GM12878 (cell line): Measurements from ENCODE around the gene MRPL49. TPM values are rescaled to one million over a fixed set of nuclear protein-coding genes. Genes with fewer than 3 reads are reported as not detected.

Experiments used
- ATAC-seq: fragments of 200-7000 bp; cut with Tn5 transposase; 3 replicates; pipeline ENCODE4 v1.9.1; 2020; ENCODE audit warnings: mild to moderate bottlenecking, moderate library complexity
- BruUV-seq: library from RNA; stranded (reverse); fragments of 400-500 nt; replicated peaks from 2 replicates; lab custom pipeline; 2021; lab: Mats Ljungman, UMichigan
- CTCF ChIA-PET: fragments of 300-600 bp; sonication (Branson Sonifier 250); formaldehyde crosslinking; extraction: SDS; loops from one replicate; lab custom pipeline; 2021; ENCODE audit warnings: inconsistent platforms; lab: Yijun Ruan, JAX
- POLR2A ChIA-PET: fragments of 350-600 bp; formaldehyde crosslinking; extraction: SDS; loops from one replicate; lab custom pipeline; 2021; ENCODE audit warnings: inconsistent platforms; lab: Charles Lee
- RAD21 ChIA-PET: fragments of 300-600 bp; sonication (Branson Sonifier 250); formaldehyde crosslinking; loops from one replicate; lab custom pipeline; 2023; ENCODE audit warnings: antibody characterized with exemption; ENCODE audit not compliant: unreplicated experiment; lab: Charles Lee
- SMC1A ChIA-PET: fragments of 300-600 bp; sonication (Branson Sonifier 250); formaldehyde crosslinking; loops from one replicate; lab custom pipeline; 2023; ENCODE audit not compliant: unreplicated experiment, uncharacterized antibody; lab: Charles Lee
- DNase-seq: peaks from one replicate; pipeline ENCODE4 v3.0.0-alpha.2; 2011; ENCODE audit warnings: low read depth, low spot score
- FAIRE-seq: peaks from 3 replicates; lab custom pipeline; 2011; peaks lifted over from hg19 to GRCh38; lab: Jason Lieb, UNC
- H2AFZ ChIP-seq: 2 replicates; pipeline ENCODE4 v1.6.0; 2011; ENCODE audit warnings: low read depth, low read length, control low read depth; ENCODE audit not compliant: control insufficient read depth
- H3K27ac ChIP-seq: 2 replicates; pipeline ENCODE4 v1.5.1; 2011; ENCODE audit warnings: control low read depth; ENCODE audit not compliant: control insufficient read depth, insufficient read depth
- H3K27me3 ChIP-seq, 2 experiments: replicated peaks in 1 of 2; 2 replicates each; pipeline versions ENCODE4 v1.6.0 to v1.6.1; 2011; ENCODE audit warnings: low read length in 1 of 2; ENCODE audit not compliant: control insufficient read depth in 2 of 2, insufficient read depth in 2 of 2
- H3K36me3 ChIP-seq, 2 experiments: 2 replicates each; pipeline ENCODE4 v1.5.1; 2011; ENCODE audit warnings: low read length in 1 of 2; ENCODE audit not compliant: control insufficient read depth in 2 of 2, insufficient read depth in 2 of 2
- H3K4me1 ChIP-seq: 2 replicates; pipeline ENCODE4 v1.6.1; 2011; ENCODE audit warnings: mild to moderate bottlenecking, low read length, moderate library complexity, mixed read lengths; ENCODE audit not compliant: control insufficient read depth, insufficient read depth
- H3K4me2 ChIP-seq: 2 replicates; pipeline ENCODE4 v1.6.0; 2011; ENCODE audit warnings: control low read depth; ENCODE audit not compliant: control insufficient read depth, insufficient read depth
- H3K4me3 ChIP-seq: fragments of 200-600 bp; sonication (generic); 2 replicates; pipeline ENCODE4 v1.5.1; 2016
- H3K79me2 ChIP-seq: 2 replicates; pipeline ENCODE4 v1.6.0; 2011; ENCODE audit warnings: low read length; ENCODE audit not compliant: control insufficient read depth, insufficient read depth
- H3K9ac ChIP-seq: 2 replicates; pipeline ENCODE4 v1.8.0; 2011; ENCODE audit warnings: low read length, control low read depth, mixed read lengths; ENCODE audit not compliant: control insufficient read depth, insufficient read depth
- H3K9me3 ChIP-seq: replicated peaks from 3 replicates; pipeline ENCODE4 v1.5.1; 2011; ENCODE audit warnings: mild to moderate bottlenecking, low read length; ENCODE audit not compliant: control insufficient read depth, insufficient read depth
- H4K20me1 ChIP-seq: 2 replicates; pipeline ENCODE4 v1.6.0; 2011; ENCODE audit not compliant: control insufficient read depth, insufficient read depth
- BMI1 ChIP-seq: fragments of 450-650 bp; IDR thresholded peaks from 2 replicates; pipeline ENCODE4 v1.6.1; 2016; ENCODE audit warnings: mild to moderate bottlenecking, moderate library complexity, borderline replicate concordance
- CBX3 ChIP-seq: fragments of 200-600 bp; sonication (generic); IDR thresholded peaks from 2 replicates; pipeline ENCODE4 v1.6.1; 2016; ENCODE audit warnings: low read depth, borderline replicate concordance
- HDAC2 ChIP-seq: fragments of 200-600 bp; sonication (generic); IDR thresholded peaks from 2 replicates; pipeline ENCODE4 v1.6.1; 2017
- HDAC6 ChIP-seq: fragments of 200-600 bp; sonication (generic); IDR thresholded peaks from one replicate; pipeline ENCODE4 v1.8.0; 2017; ENCODE audit warnings: antibody characterized with exemption; ENCODE audit not compliant: unreplicated experiment
- KAT2A ChIP-seq: conservative IDR thresholded peaks from 2 replicates; pipeline ENCODE4 v1.6.1; 2011; ENCODE audit warnings: low read depth, low read length; ENCODE audit not compliant: control insufficient read depth
- KLF5 ChIP-seq: fragments of 450-650 bp; IDR thresholded peaks from 2 replicates; pipeline ENCODE4 v1.6.1; 2014; ENCODE audit warnings: mild to moderate bottlenecking; ENCODE audit not compliant: partially characterized antibody
- POLR2A ChIP-seq: IDR thresholded peaks from 2 replicates; pipeline ENCODE4 v1.6.1; 2011; ENCODE audit warnings: low read depth, mild to moderate bottlenecking, low read length
- POU2F2 ChIP-seq: IDR thresholded peaks from 3 replicates; pipeline ENCODE4 v1.6.1; 2011; ENCODE audit warnings: low read depth, mild to moderate bottlenecking, low read length, borderline replicate concordance
- RB1 ChIP-seq: fragments of 450-650 bp; formaldehyde crosslinking; IDR thresholded peaks from 2 replicates; pipeline ENCODE4 v1.6.1; 2017; ENCODE audit warnings: mild to moderate bottlenecking, borderline replicate concordance
- SMAD5 ChIP-seq: IDR thresholded peaks from 2 replicates; pipeline ENCODE4 v1.6.1; 2016; ENCODE audit warnings: antibody characterized with exemption, low read depth
- SP1 ChIP-seq: IDR thresholded peaks from one replicate; pipeline ENCODE4 v1.6.1; 2011; ENCODE audit warnings: low read depth, low read length
- TCF12 ChIP-seq: IDR thresholded peaks from 2 replicates; pipeline ENCODE4 v1.6.1; 2011; ENCODE audit warnings: low read depth, mild to moderate bottlenecking, low read length
- ZBED1 ChIP-seq: IDR thresholded peaks from 2 replicates; pipeline ENCODE4 v1.6.1; 2016; ENCODE audit warnings: borderline replicate concordance
- ZNF274 ChIP-seq: IDR thresholded peaks from one replicate; pipeline ENCODE4 v1.8.0; 2011; ENCODE audit not compliant: insufficient read length, insufficient read depth
- WGBS: methylation state at CpG from one replicate; pipeline ENCODE4 v1.1.6; 2016; ENCODE audit warnings: low lambda C conversion rate; ENCODE audit not compliant: insufficient replicate concordance, insufficient coverage; ENCODE audit errors: missing lambda C conversion rate; 5-methylcytosine and 5-hydroxymethylcytosine counted together
- in situ Hi-C: fragments of 300-500 bp; cut with MboI; formaldehyde crosslinking; loops from 9 replicates; pipeline ENCODE4 v1.14.3; 2018; ENCODE audit warnings: mixed read lengths
- intact Hi-C: fragments of 100-400 bp; cut with micrococcal nuclease; formaldehyde crosslinking; loops from one replicate; pipeline ENCODE4 v1.14.2; 2022; ENCODE audit not compliant: unreplicated experiment
- polyA plus RNA-seq, 11 experiments: library from polyadenylated mRNA; depleted of rRNA in 4 of 11; unstranded in 6 of 11; stranded (reverse) in 5 of 11; fragments of >200 nt; fragmentation: Nextera tagmentation in 4 of 11; fragmentation: Illumina TruSeq in 1 of 11; extraction: Ambion mirVana in 4 of 11; extraction: Trizol in 1 of 11; gene quantifications; 1 replicate in 1 of 11; 2 replicates in 10 of 11; pipeline versions ENCODE4 v1.2.1 to v1.2.3, GENCODE V29; 2011 to 2016; ENCODE audit warnings: inconsistent platforms in 2 of 11, missing spikeins in 2 of 11, low read depth in 1 of 11
- total RNA-seq, 4 experiments: library from RNA; depleted of rRNA in 3 of 4; stranded (reverse); fragments of >200 nt in 3 of 4; fragmentation: Illumina TruSeq in 1 of 4; extraction: Trizol in 1 of 4; gene quantifications; 2 replicates each; pipeline versions ENCODE4 v1.2.1 to v1.2.3, GENCODE V29; 2013 to 2021
- TF ChIP-seq, protein P1 (sequence below): IDR thresholded peaks from 2 replicates; pipeline ENCODE4 v1.6.1; 2012; ENCODE audit warnings: low read length, inconsistent platforms
- TF ChIP-seq, protein P2 (sequence below): fragments of 450-650 bp; formaldehyde crosslinking; IDR thresholded peaks from 2 replicates; pipeline ENCODE4 v1.4.0; 2022; ENCODE audit warnings: mild to moderate bottlenecking, moderate library complexity

The MRPL49 gene
- total and polyA plus RNA-seq, 10 of the 15 experiments (the other 5 are each of a cell fraction or from before 2014, with no cell fraction given), result 42.0 to 116 (median 71.7) TPM

DNA sequence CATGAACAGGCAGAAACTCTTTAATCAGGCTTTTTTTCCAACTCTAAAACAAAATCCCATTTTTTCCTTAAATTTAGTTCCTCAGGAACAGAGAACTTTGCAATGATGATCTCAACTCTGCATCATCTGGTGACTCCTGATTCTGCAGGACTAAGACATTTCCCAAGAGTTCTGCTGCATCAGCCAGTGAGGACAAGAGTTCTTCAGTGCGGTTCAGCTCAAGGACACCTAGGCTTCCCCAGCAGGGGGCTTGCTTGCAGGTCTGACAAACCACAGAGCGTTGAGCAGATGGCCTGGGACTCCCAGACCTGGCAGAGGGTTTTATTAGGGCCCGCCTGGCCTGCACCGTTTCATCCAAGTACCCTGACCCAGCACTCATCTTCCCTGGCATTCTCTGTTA lies 44.7 kb upstream of the MRPL49 start:
- DNase-seq, result no peak
- in situ Hi-C loops (no loop called here), intact Hi-C loops (loop anchor here (5.0 kb wide), 1 partner anchor 35 kb away; the partner anchor contains the start of gene SAC3D1)
- Histone ChIP-seq H3K79me2 (peaks cover 42% of the 10 kb centered on the region), H3K4me2 (no peak overlapping the region), H3K27me3 (no peaks in the 10 kb centered on the region), H3K36me3 (peaks cover 5 to 13% of the 10 kb centered on the region in 2 experiments; a peak in 3 of 4 replicates), H2AFZ (no peak overlapping the region), H3K4me3 (no peak overlapping the region), H4K20me1 (no peaks in the 10 kb centered on the region), H3K27ac (no peak overlapping the region), H3K9me3 (no peaks in the 10 kb centered on the region), H3K9ac (no peak overlapping the region), H3K4me1 (peaks cover 32% of the 10 kb centered on the region)
- ATAC-seq, result no peak
- ChIA-PET CTCF (interaction anchor here (1.0 to 2.2 kb wide), 2 partner anchors 38 to 65 kb away, joined by 3 to 4 read pairs; no protein-coding TSS in a partner anchor), RAD21 (interaction anchor here (3.0 kb wide), 1 partner anchor 37 kb away, joined by 8 read pairs; the partner anchor contains the start of gene SAC3D1), POLR2A (interaction anchor here (1.2 kb wide), 2 partner anchors 43 to 49 kb away, joined by 3 read pairs; no protein-coding TSS in a partner anchor), SMC1A (interaction anchor here (1.3 to 2.3 kb wide), 3 partner anchors 9 to 64 kb away, joined by 3 to 9 read pairs (median 3); no protein-coding TSS in a partner anchor)
- no TSS peak for BruUV-seq
- 72% methylated on average over 4 of the region's 4 CpGs for WGBS
- no peak for FAIRE-seq
- TF ChIP-seq KAT2A (no peak), BMI1 (no peak), HDAC2 (no peak), TCF12 (no peak), HDAC6 (no peak), ZNF274 (no peak), ZBED1 (no peak), POLR2A (no peak), SMAD5 (no peak), POU2F2 (no peak), SP1 (no peak), KLF5 (no peak), CBX3 (no peak), RB1 (no peak)
- TF ChIP-seq, protein P1, sequence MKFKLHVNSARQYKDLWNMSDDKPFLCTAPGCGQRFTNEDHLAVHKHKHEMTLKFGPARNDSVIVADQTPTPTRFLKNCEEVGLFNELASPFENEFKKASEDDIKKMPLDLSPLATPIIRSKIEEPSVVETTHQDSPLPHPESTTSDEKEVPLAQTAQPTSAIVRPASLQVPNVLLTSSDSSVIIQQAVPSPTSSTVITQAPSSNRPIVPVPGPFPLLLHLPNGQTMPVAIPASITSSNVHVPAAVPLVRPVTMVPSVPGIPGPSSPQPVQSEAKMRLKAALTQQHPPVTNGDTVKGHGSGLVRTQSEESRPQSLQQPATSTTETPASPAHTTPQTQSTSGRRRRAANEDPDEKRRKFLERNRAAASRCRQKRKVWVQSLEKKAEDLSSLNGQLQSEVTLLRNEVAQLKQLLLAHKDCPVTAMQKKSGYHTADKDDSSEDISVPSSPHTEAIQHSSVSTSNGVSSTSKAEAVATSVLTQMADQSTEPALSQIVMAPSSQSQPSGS, result no peak
- TF ChIP-seq, protein P2, sequence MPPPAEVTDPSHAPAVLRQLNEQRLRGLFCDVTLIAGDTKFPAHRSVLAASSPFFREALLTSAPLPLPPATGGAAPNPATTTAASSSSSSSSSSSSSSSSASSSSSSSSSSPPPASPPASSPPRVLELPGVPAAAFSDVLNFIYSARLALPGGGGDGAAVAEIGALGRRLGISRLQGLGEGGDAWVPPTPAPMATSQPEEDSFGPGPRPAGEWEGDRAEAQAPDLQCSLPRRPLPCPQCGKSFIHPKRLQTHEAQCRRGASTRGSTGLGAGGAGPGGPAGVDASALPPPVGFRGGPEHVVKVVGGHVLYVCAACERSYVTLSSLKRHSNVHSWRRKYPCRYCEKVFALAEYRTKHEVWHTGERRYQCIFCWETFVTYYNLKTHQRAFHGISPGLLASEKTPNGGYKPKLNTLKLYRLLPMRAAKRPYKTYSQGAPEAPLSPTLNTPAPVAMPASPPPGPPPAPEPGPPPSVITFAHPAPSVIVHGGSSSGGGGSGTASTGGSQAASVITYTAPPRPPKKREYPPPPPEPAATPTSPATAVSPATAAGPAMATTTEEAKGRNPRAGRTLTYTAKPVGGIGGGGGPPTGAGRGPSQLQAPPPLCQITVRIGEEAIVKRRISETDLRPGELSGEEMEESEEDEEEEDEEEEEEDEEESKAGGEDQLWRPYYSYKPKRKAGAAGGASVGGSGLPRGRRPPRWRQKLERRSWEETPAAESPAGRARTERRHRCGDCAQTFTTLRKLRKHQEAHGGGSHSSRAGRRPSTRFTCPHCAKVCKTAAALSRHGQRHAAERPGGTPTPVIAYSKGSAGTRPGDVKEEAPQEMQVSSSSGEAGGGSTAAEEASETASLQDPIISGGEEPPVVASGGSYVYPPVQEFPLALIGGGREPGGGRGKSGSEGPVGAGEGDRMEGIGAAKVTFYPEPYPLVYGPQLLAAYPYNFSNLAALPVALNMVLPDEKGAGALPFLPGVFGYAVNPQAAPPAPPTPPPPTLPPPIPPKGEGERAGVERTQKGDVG (CRISPR knock-in tag), result no peak
